H1 (cell line): ENCODE data around the gene KNDC1. TPM values are rescaled to one million over a fixed set of nuclear protein-coding genes. Genes with fewer than 3 reads are reported as not detected.

Experiments
- PHF8 ChIP-seq: fragments of 200-600 bp; sonication (generic); conservative IDR thresholded peaks from 2 replicates; pipeline ENCODE4 v1.7.1; 2012; ENCODE audit warnings: low read depth, mild to moderate bottlenecking, inconsistent platforms, low read length, moderate library complexity
- RBBP5 ChIP-seq: IDR thresholded peaks from 2 replicates; pipeline ENCODE4 v1.7.1; 2012; ENCODE audit warnings: low read depth, mild to moderate bottlenecking, inconsistent platforms, low read length, moderate library complexity, borderline replicate concordance
- polyA plus RNA-seq, 7 experiments: library from polyadenylated mRNA; depleted of rRNA in 3 of 7; stranded (reverse) in 5 of 7; unstranded in 2 of 7; fragments of >200 nt in 5 of 7; fragments of 200-250 nt in 2 of 7; gene quantifications; 1 replicate in 5 of 7; 2 replicates in 1 of 7; 4 replicates in 1 of 7; pipeline versions ENCODE4 v1.2.1 to v1.2.3, GENCODE V29; 2011 to 2013; ENCODE audit warnings: missing spikeins in 2 of 7, mixed read lengths in 2 of 7
- total RNA-seq: library from RNA; stranded (reverse); fragmentation: NEBNext Ultra II Directional; extraction: Animal tissue kit (Norgen Biotek cat#: 25700); gene quantifications from 2 replicates; pipeline ENCODE4 v1.2.1, GENCODE V29; 2021

Gene KNDC1
- total and polyA plus RNA-seq, 2 of the 8 experiments (the other 6 are each of a cell fraction or from before 2014, with no cell fraction given): 7.5 to 16.7 TPM

DNA sequence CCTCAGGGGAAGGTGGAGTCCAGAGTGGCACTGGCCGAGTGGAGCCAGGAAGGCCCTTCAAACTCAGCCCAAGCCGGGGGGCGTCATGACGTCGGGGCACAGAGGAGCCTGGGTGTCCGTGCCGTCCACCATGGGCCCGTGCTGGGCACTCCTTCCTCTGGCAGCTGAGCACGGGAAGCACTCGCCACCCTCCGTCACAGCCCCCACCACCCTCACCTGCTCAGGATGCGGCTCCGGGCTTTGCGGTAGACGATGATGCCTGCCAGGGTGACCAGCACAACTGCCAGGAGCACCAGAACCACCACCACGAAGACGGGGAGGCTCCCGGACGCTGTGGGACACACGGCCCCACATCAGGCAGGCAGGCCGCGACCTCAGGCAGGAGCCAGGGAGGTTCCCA lies 108.5 kb downstream of the KNDC1 start (continued):
- TF ChIP-seq PHF8 (no peak), RBBP5 (no peak)
- TF ChIP-seq, all 59 proteins: peak for 0
